Measurements from ENCODE around the gene OR2B6. TPM values are rescaled to one million over a fixed set of nuclear protein-coding genes. Genes with fewer than 3 reads are reported as not detected.

The OR2B6 gene
- total RNA-seq, 4 donors from 2014 or later, result not detected

- TF ChIP-seq POLR2A (IDR thresholded peaks at IDR 0.05), result no peak
- TF ChIP-seq CTCF (IDR thresholded peaks at IDR 0.05), result no peak
- H3K4me1 ChIP-seq, result no peaks in the 10 kb centered on the region
- H3K27me3 ChIP-seq, result peaks cover 0 to 5% (median 0%) of the 10 kb centered on the region in 4 donors
- WGBS, 2 donors, result 74 to 76% methylated on average over 9 to 10 of the region's 15 CpGs
- no peaks in the 10 kb centered on the region for H3K36me3 ChIP-seq
- no peak for DNase-seq
- intact Hi-C loops (cut with DNase I), result no loop called here
- H3K9me3 ChIP-seq, result no peaks in the 10 kb centered on the region
- no peak overlapping the region for H3K4me3 ChIP-seq
- no peak overlapping the region for H3K27ac ChIP-seq
Measured at GRCh38 chr6:28000351-28001045, 43.5 kb downstream of the OR2B6 start.

GRCh38 chr6:28001351-28001750, 44.3 kb downstream of the OR2B6 start:
- intact Hi-C loops (cut with DNase I), result no loop called here
- no peak overlapping the region for H3K27ac ChIP-seq
- no peaks in the 10 kb centered on the region for H3K9me3 ChIP-seq
- H3K4me3 ChIP-seq, result no peak overlapping the region
- no peak for DNase-seq
- H3K36me3 ChIP-seq, result no peaks in the 10 kb centered on the region
- 72 to 83% methylated on average over 10 to 13 of the region's 15 CpGs for WGBS, 2 donors
- TF ChIP-seq POLR2A (IDR thresholded peaks at IDR 0.05) (no peak), CTCF (IDR thresholded peaks at IDR 0.05) (no peak)
- H3K27me3 ChIP-seq, result peaks cover 0 to 5% (median 0%) of the 10 kb centered on the region in 4 donors
- no peaks in the 10 kb centered on the region for H3K4me1 ChIP-seq

DNA sequence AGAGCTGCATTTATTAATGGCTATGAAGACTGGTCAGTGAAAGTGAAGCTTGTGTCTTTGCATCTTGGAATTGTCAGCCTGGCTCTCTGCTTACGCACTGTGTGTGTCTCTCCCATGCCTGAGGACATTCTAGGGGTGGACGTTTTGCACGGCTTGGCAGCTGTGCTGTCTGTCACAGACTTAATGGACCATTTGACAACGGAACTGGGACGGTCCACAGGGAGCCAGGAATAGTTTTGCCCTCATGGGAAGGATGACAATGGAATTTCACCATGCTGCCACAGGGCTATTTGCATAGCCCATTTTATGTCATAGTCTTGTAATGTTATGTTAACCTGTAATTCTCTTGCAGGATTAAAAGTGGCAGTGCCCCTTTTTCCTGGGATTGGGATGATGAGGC, 44.7 kb downstream of the OR2B6 start:
- intact Hi-C loops (cut with DNase I), result no loop called here
- WGBS, 2 donors, result 32 to 48% methylated on average over 5 of the region's 5 CpGs
- no peak overlapping the region for H3K4me3 ChIP-seq

DNA sequence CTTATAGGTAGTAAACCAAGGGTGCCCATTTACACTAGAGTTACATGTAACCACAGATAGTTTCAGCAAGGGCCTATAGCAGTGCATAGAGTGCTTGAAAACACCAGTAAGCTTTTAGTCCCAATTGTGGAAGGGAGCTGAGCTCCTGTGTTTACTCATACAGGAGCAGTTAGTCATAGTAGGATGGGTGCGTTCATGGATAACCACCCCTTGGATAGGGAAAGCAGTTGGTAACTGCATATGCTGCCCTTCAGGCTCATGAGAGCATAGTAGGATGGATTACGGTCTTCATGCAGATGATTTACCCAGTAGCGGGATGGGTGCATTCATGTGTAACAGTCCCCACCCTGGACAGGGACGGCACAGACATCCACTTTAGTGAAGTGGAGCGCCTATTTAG, 45.1 kb downstream of the OR2B6 start:
- no peaks in the 10 kb centered on the region for H3K36me3 ChIP-seq
- intact Hi-C loops (cut with DNase I), result no loop called here
- no peak for TF ChIP-seq POLR2A (IDR thresholded peaks at IDR 0.05)
- TF ChIP-seq CTCF (IDR thresholded peaks at IDR 0.05), result no peak
- no peaks in the 10 kb centered on the region for H3K4me1 ChIP-seq
- H3K9me3 ChIP-seq, result no peaks in the 10 kb centered on the region
- H3K27ac ChIP-seq, result no peak overlapping the region
- H3K4me3 ChIP-seq, result no peak overlapping the region
- WGBS, 2 donors, result 87 to 88% methylated on average over 3 to 5 of the region's 5 CpGs
- no peak for DNase-seq
- H3K27me3 ChIP-seq, result peaks cover 0 to 5% (median 0%) of the 10 kb centered on the region in 4 donors

More for the DNA sequence above, 44.7 kb downstream of the OR2B6 start:
- Histone ChIP-seq H3K27me3 (peaks cover 0 to 5% (median 0%) of the 10 kb centered on the region in 4 donors), H3K27ac (no peak overlapping the region), H3K4me1 (no peaks in the 10 kb centered on the region), H3K36me3 (no peaks in the 10 kb centered on the region), H3K9me3 (no peaks in the 10 kb centered on the region)
- DNase-seq, result no peak
- no peak for TF ChIP-seq CTCF (IDR thresholded peaks at IDR 0.05)
- TF ChIP-seq POLR2A (IDR thresholded peaks at IDR 0.05), result no peak

GRCh38 chr6:28003059-28003458, 46.0 kb downstream of the OR2B6 start:
- TF ChIP-seq POLR2A (IDR thresholded peaks at IDR 0.05), result no peak
- TF ChIP-seq CTCF (IDR thresholded peaks at IDR 0.05), result no peak
- H3K27ac ChIP-seq, result no peak overlapping the region
- no peaks in the 10 kb centered on the region for H3K36me3 ChIP-seq
- no peak overlapping the region for H3K4me3 ChIP-seq
- H3K9me3 ChIP-seq, result no peaks in the 10 kb centered on the region
- DNase-seq, result no peak
- H3K27me3 ChIP-seq, result peaks cover 0 to 5% (median 0%) of the 10 kb centered on the region in 4 donors
- intact Hi-C loops (cut with DNase I), result no loop called here
- no peaks in the 10 kb centered on the region for H3K4me1 ChIP-seq
- WGBS, 2 donors, result 79 to 85% methylated on average over 5 of the region's 5 CpGs

Measured in esophagus squamous epithelium (tissue), 5 donors.